GM19023 (cell line): ENCODE measurements around the gene CKAP5.
A peak's percentile ranks its signal among the peaks of the same experiment; 100 is the strongest.

ENCODE experiments used
- ATAC-seq: cut with Tn5 transposase; IDR thresholded peaks from one replicate; pipeline ENCODE4 v1.9.1; 2021; ENCODE audit warnings: mild to moderate bottlenecking, moderate library complexity; ENCODE audit not compliant: unreplicated experiment

Gene CKAP5

DNA sequence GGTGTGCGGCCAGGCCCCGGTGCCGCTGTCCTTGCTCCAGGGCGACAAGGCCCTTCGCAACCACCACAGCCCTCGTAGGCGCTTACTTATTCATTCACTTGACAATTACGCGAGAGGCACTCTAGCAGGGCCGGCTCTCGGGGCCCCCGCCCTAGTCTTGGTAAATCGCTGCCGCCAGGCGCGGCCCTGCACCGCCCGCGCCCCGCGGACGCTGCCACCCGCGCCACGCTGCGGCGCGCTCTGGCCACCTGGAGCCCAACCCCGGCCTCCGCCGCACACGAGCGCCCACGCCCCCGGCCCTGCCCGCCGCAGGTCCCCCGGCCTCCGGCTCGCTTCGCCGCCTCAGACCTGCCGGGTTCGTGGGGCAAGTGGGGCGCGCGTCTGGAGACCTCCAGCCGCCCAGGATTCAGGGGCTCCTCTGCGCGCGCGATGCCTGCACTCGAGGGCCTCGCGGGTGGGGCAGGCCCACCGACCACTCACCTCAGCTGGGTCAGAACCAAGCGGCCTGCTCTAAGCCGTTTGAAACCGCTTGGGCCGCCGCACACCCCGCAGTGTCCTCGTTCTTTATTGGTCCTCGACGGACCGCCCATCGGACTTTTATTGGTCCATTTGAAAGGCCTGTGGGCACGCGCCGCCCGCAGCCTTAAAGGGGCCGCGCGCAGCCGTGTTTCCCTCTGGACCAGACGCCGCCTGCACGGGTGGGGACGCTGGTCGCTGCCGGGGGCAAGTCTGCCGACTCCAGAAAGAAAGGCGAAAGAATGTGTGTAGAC is at the start of gene CKAP5:
Gene CKAP5, minus strand, starts transcription at position 541 of the 770 bp plus-strand sequence. CDS start 25,049 bp downstream, outside the sequence.
- ATAC-seq: peak; percentile 96

DNA sequence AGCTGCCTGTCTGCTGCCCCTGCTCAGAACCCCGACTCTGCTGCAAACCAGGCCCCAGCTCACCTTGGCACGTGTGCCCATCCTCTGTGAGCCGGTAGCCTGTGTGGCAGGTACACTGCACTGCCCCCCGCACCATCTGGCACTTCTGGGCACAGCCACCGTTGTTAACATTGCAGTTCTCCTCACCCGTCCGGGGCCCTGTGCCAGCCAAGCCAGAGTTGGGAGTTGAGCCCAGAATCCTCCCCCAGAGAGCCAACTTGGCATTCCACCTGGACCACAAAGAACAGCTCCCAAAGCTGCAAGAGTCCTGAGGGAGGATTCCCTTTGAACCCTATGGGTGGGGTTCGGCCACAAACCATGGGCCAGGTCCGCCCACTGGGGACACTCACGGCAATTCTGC is 49.7 kb upstream of the CKAP5 start:
- ATAC-seq: no peak

DNA sequence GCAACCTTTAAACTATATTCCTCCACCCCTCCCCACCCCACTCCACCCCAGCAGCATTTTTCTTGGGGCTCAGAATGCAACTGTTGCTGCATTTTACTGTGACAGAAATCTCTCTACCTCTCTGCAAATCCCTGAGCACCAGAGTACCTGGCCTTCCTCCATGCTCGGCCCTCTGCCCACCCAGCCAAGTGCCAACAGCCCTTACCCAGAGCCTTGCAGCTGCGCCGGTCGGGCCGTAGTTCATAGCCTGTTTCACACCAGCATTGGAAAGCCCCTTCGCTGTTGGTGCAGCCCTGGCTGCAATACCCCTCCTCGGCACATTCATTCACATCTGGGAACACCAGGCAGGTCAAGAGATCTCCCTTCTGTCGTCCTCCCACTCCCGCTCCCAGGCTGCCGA is 48.9 kb upstream of the CKAP5 start:
- no peak for ATAC-seq

GRCh38 chr11:46894506-46894905 is 48.4 kb upstream of the CKAP5 start:
- ATAC-seq: no peak

GRCh38 chr11:46892838-46893237 is 46.8 kb upstream of the CKAP5 start:
- no peak for ATAC-seq

GRCh38 chr11:46892109-46892508 is 46.0 kb upstream of the CKAP5 start:
- no peak for ATAC-seq

DNA sequence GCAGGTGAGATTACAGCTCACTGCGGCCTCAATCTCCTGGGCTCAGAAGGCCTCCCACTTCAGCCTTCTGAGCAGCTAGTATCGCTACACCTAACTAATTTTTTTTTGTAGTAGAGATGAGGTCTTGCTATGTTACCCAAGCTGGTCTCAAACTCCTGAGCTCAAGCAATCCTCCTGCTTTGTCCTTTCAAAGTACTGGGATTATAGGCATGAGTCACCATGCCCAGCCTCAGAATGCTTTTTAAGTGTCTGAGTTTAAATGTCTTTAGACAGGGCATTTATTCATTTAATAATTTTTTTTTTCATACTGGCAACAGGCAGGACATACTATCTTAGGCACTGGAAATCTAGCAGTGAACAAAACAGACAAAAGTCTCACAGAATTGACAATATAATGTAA is 44.6 kb upstream of the CKAP5 start:
- ATAC-seq: no peak

GRCh38 chr11:46889689-46890475 is 43.8 kb upstream of the CKAP5 start:
- ATAC-seq: peak; percentile 71

- no peak for ATAC-seq
Measured at GRCh38 chr11:46889251-46889650, 43.2 kb upstream of the CKAP5 start.

DNA sequence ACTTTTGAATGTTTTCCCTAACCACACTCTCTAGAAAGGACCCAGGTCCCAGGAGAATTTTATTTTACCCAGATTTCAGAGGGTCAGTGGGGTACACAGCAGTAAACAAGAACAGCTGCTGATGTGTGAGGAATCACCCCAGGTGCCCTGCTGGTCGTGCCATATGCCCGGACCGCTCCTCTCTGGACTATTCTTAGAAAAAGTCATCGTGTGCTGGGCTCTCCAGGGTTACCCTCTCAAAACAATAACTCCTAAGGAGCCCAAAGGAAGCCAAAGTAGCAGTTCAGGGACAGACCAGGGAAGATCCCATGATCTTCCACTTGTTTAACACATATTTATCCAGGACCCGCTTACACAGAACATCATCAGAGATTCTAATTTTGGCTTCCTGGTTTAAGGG is 42.6 kb upstream of the CKAP5 start:
- ATAC-seq: no peak

DNA sequence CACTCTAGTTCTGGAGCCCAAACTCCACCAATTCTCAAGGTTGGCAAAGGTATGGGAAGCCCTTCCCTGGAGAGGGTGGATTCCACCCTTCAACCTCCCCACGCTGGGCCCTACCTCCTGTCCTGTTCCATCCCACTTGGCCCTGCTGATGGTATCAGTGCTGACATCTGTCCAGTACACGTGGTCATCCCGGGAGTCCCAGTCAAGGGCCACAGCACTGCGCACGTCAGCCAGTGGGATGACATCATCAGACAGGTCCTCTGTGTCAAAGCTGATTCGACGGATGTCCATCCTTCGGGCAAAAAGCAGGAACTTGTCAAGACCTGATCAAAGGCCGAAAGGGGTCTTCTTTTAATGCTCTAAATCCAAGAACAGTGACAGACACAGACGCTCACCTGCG is 40.1 kb upstream of the CKAP5 start:
- no peak for ATAC-seq

DNA sequence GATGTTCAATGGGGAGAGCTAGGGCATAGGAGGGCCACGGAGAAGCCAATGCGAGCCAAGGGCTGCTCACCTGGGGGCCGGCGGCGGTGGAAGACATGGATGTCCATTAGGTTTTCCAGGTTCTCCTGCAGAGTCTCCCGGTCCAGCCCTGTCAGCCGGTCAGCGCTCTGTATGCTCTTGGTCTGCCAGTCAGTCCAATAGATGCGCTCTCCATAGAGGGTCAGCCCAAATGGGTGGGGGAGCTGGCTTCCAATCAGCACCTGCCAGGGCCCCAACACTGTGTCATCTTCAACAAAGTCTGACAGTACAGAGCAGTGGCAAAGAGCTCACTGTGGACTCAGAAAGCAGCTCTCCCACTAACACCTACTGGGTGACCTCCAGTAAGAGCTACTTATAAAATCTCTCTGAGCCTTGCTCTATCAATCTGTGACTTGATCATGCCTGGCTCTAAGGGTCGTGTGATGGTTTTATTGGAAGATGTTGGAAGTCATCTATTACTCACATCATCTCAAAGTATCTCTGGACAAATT is 33.0 kb upstream of the CKAP5 start:
- no peak for ATAC-seq

DNA sequence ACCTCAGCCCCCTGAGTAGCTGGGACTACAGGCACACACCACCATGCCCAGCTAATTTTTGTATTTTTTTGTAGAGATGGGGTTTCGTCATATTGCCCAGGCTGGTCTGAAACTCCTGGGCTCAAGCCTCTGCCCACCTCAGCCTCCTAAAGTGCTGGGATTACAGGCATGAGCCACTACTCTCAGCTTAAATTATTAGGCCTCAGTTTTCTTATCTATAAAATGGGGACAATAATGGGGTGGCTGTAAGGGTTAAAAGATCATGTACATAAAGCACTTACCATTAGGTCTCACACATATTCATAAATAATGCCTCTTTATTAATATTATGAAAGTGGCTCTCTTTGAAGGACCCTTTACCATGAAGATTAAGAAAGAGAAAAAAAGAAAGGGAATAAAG is 31.5 kb upstream of the CKAP5 start:
- ATAC-seq: no peak

DNA sequence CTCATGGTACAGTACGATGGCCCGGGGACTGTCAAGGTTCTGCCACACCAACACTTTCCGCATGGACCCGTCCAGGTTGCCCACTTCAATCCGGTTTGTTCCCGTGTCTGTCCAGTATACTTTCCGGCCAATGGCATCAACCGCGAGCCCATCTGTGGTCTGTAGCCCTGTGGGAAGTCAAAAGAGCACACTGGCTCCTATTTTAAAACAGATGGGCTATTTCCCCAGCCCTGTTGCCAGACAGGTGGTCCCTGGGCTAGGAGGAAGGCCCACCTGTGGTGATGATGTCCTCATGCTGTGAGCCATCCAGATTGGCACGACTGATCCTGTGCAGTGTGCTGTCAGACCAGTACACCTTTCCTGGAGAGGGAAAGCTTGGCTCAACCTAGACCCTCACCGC is 30.4 kb upstream of the CKAP5 start:
- ATAC-seq: no peak

- no peak for ATAC-seq
Measured at GRCh38 chr11:46874586-46874985, 28.5 kb upstream of the CKAP5 start.

- ATAC-seq: no peak
Measured at GRCh38 chr11:46868912-46869311, 22.8 kb upstream of the CKAP5 start.

DNA sequence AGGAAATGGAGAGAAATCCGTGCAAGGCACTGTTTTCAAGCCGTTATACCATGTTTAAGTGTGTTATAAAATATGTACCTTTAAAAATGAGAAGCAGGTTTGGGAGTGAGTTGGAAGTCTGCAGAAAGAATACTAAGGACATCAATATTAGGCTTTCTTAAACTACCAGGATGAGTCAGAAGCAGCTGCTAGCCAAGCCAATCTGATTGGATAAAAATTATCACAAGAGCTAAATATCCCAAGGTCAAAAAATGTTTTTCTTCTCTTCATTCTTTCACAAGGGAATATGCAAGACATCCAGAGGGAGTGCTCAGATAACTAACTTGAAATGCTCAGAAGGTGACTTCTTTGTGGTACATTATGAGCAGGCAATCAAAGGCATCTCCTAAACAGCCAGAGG is 19.3 kb upstream of the CKAP5 start:
- no peak for ATAC-seq

DNA sequence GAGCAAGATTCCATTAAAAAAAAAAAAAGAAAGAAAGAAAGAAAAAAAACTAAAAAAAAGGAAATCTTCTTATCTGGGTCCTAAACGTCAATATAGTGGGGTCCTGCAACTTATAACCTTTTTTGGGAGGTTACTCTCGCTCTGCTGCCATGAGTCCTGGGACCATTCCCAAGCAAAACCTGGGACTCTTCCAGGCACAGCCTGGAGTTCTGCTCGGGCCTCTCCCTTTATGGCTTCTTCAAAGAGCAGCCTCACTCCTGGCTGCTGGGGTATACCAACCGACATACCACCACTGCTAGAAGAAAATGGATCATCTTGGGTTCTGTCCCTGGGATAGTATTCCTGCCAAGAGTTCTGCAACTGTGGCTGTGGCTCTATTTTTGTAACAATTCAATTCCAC is 14.1 kb upstream of the CKAP5 start:
- ATAC-seq: no peak

DNA sequence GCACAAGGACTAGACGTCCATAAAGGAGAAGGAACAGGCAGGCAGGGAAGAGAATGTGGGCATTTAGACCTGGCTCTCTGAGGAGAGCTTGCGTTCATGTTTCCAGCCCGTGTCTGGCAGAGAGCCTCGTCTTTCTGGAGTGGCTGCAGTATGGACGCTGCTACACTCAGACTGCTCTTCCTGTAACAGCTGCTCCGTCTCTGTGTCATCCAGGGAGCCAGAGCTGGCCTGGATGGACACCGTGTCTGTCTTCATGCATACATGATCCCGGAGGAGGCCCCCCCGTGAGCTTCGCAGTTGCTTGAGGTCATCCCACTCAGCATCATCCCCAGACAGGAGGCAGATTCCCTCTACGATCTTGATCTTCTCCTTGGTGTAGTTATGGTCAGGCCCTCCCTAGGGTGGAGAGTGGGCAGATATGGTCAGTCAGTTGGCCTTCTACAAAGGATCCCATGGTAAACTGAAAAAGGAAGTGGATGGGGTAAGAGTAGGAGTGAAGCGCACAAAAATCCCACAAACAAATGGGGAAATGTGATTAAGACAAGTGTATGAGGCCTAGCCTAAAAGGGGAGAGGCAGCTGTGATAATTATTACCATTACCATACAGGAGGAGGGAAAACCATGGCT is 13.0 kb upstream of the CKAP5 start:
- no peak for ATAC-seq

DNA sequence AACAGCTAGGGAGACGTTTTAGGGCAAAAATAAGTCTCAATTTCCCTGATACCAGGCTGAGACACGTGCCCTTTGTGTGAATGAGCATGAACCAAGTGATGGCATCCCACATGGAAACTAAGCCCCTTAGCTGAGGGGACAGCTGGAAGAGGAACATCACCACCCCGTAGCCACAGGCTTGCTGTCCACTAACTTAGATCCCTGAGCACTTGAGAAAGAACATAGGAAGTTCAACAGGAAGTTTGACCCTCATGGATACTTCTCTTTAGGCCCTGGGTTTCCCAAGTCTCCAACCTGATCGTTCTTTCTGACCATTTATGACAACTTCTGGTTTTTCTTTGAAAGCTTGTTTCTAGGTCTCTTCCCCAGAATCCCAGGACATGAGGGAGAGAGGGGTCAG is 11.6 kb upstream of the CKAP5 start:
- no peak for ATAC-seq

GRCh38 chr11:46856605-46857343 is 10.7 kb upstream of the CKAP5 start:
- no peak for ATAC-seq
